HG03060 (cell line): ENCODE data around the gene AMPD2.

Experiments
- ATAC-seq: cut with Tn5 transposase; IDR thresholded peaks from one replicate; pipeline ENCODE4 v1.9.1; 2021; ENCODE audit warnings: low read depth, moderate number of reproducible peaks; ENCODE audit not compliant: unreplicated experiment

The AMPD2 gene

GRCh38 chr1:109619576-109620400 lies at the start of gene AMPD2, which contains the start of gene GNAT2:
Gene AMPD2, plus strand, starts transcription at chr1:109619837. Its CDS starts 1,339 bp downstream, at chr1:109621176.
Gene GNAT2, minus strand, starts transcription at chr1:109619616. Its CDS starts 6,746 bp downstream, at chr1:109612870.
- ATAC-seq = no peak

DNA sequence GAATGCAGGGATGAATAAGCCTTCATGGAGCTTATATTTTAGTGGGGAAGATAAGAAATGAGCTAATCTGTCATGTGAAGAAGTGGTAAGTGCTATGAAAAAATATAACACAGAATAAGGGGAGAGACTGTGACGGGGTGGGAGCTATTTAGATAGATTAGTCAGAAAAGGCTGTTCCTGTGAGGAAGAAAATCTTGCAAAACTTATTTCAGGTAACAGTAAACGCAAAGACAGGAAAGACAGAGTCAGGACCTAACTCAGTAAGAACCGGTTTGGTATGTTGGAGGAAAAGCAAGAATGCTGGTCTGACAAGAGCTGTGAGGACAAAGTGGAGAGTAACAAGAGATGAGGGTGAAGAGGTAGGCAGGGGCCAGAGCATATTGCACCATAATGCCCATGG lies 49.2 kb upstream of the AMPD2 start:
- ATAC-seq = no peak

DNA sequence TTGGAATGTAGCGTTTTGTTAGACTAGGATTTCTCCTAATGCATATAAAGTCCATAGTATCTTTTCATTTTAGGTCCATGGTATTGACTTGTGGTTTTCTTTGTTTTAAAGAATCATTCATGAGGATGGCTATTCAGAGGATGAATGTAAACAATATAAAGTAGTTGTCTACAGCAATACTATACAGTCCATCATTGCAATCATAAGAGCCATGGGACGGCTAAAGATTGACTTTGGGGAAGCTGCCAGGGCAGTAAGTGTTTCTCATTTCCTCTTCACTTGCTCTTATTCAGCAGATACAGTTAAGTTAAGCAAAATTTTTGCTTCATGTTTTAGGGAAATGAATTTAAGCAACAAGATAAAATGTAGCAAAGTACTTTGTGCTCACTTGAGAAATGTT lies 45.9 kb upstream of the AMPD2 start:
- no peak for ATAC-seq

GRCh38 chr1:109578947-109579443 lies 40.6 kb upstream of the AMPD2 start:
- no peak for ATAC-seq

GRCh38 chr1:109579491-109579890 lies 40.1 kb upstream of the AMPD2 start:
- no peak for ATAC-seq

DNA sequence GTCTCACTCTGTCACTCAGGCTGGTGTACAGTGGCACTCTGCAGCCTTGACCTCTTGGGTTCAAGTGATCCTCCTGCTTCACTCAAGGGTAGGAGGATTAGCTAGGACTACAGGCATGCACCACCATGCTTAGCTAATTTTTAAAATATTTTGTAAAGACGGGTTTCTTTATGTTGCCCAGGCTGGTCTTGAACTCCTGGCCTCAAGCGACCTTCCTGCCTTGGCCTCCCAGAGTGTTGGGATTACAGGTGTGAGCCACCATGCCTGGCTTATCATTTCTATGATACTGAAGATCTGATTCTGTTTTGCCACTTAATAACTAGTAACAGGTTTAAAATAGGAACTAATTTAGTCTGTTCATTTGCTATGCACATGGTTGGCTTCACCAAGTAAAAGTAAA lies 37.6 kb upstream of the AMPD2 start:
- ATAC-seq = no peak

GRCh38 chr1:109584766-109585165 lies 34.9 kb upstream of the AMPD2 start:
- ATAC-seq = no peak

DNA sequence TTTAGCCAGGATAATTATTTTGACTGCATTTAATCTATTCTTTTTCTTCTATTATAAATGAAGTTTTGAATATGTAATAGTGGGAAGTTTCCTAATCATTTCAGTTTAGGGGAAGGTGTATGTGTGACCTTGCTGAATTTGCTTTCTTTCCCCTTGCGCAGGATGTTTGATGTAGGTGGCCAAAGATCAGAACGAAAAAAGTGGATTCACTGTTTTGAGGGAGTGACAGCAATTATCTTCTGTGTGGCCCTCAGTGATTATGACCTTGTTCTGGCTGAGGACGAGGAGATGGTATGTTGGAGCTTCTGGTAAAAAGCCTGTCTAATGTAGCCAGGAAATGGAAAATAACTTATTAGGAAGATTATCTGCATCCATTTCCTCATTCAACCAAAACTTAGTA lies 33.6 kb upstream of the AMPD2 start:
- no peak for ATAC-seq

DNA sequence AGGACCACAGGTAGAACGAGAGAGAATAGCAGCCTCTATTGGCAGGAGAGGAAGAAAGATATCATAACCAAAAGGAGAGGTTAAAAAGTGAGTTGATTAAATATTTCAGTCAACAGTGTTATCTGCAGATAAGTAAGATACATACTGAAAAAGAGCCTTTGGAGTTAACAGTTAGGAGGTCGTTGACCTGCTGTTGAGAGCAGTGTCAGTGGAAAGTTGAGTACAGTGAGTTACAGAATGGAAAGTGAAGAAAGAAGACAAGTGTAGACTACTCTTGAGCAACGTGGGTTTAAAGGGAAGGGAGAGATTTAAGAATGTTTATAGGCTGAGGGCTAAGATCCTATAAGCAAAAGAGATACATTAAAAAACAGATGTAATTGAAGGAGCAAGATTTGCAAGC lies 30.5 kb upstream of the AMPD2 start:
- ATAC-seq = no peak

DNA sequence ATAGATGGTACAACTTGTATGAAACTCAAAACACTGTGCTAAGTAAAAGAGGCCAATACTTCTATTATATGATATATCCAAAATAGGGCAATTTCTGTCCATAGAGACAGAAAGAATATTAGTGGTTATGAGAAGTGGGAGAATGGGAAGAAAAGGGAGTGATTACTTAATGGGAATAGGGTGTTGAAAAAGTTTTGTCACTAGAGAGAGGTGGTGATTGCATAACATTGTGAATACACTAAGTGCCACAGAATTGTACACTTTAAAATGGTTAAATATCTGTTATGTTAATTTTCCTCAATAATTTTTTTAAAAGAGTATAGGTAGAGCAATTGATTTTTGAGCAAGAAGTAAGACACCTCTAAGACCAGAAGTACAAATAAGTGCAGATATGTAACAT lies 30.0 kb upstream of the AMPD2 start:
- no peak for ATAC-seq

GRCh38 chr1:109592916-109593315 lies 26.7 kb upstream of the AMPD2 start:
- ATAC-seq = no peak

DNA sequence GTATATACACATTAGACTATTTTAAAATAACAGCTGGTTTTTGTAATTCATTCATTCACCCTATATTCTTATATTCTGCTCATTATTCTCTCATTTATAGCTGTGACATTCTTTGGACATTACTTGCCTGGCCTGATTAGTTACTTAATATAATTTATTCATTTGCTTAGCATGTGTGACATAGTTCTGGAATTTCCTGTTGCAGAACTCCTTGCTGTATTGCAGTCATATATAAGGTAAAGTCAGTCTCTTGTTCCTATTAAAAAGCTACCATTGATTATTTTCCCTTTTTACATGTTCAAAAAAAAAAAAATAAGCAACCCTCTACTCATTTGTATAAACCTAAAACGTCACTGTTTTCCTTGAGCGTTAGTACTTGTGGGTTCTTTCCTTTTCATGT lies 24.1 kb upstream of the AMPD2 start:
- no peak for ATAC-seq

- ATAC-seq = no peak
Measured at GRCh38 chr1:109598156-109598555, 21.5 kb upstream of the AMPD2 start.

GRCh38 chr1:109598655-109599054 lies 21.0 kb upstream of the AMPD2 start:
- ATAC-seq = no peak

DNA sequence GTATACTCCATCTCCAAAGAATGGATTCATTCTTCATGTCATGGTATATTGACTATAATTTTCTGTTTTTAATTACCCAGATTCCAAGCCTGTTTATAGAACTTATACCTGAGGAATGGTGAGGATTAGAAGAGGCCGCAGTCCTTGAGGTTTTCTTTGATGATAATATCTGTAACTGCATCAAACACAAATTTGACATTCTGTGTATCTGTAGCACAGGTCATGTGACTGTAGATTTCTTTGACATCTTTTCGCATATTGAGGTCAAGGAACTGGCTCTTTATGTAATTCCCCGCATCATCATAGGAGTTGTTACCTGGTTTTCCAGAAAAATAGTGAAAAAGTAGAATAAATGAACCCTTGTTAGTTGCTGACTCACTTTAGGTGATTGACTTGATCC lies 16.4 kb upstream of the AMPD2 start:
- ATAC-seq = no peak

DNA sequence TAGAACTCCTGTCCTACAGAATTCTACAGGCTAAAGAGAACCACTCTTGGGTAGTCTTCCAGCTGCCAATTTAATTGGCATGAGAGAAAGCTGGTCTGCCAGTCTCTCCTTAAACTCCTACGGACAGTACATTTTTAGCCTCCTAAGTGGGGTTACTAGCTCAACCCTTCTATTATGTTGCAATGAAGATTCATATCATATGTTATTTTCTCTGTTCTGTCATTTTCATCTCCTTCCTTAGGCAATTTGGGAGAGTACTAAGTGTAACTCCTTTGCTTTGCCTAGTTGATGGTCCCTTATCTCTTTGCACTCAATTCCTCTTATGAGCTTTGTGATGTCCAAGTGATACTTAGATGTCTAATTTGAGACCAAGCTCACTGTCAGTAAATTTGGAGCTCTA lies 14.3 kb upstream of the AMPD2 start:
- no peak for ATAC-seq

- no peak for ATAC-seq
Measured at GRCh38 chr1:109609881-109610280, 9.8 kb upstream of the AMPD2 start.

GRCh38 chr1:109610609-109611307 lies 8.9 kb upstream of the AMPD2 start:
- ATAC-seq = no peak

DNA sequence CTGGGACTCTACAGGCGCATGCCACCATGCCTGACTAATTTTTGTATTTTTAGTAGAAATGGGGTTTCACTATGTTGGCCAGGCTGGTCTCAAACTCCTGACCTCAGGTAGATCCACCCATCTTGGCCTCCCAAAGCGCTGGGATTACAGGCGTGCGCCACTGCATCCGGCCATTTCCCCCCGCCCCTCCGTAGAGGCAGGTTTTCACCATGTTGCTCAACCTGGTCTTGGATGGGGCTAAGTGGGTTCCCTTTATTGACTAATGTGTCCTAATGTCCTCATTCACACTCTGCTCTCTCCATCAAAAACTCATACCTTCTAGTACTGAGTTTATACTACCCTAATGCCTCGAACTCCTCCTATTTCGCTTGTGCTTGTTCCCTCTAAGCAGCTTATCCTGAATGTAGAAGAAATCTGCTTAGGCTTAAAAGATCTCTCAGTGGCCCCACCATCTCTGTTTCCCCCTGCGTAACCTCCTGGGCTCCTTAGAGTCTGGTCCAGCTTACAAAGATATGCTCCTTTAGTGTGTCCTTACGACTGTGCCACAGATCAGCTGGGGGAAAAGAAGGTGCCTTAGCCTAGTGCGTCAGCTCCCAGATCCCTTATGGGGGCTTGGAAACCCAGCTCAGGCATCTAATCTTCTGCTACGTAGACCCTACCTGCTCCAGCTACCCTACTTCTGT lies 8.2 kb upstream of the AMPD2 start:
- ATAC-seq = no peak

DNA sequence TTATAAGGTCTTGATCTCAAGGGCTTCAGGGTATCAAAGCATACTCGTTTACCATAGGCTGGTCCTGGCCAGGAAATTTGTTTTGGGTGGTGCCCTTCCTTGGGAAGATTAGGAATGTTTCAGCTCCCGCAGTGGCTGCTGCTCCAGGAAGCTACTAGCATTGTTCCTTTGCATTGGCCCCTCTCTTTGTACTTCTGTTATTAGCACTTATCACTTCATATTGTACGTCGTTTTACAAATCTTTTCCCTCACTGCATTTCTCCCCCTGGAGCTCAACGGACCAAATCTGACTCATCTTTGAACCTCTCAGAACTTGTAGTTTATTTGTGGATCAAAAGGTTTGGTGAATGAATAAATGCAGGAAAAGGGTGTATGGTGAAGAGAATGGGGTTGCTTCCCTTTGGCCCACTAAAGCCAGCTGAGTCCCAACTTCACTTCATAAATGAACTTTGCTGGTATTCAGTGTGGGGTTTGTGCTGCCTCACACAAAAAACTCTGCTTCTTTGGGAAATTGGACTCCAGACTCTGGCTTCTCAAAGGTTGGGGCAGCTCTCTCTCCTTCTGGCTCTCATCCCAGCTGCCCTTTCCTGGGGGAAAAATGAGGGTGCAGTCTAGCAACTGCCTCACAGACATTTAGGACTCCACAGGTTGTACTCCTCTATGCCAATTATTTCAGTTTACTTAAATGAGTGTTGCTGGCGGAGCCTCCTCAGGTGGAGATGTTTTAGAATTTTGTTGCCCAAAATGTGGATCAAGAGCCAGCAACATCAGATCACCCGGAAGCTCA lies 6.1 kb upstream of the AMPD2 start:
- ATAC-seq = no peak
